Sigmoid colon (tissue), 4 donors: ENCODE measurements around the gene SP140L.

ENCODE experiments used
- EP300 ChIP-seq, 4 donors: sonication (generic); formaldehyde crosslinking; IDR thresholded peaks; one replicate each; pipeline ENCODE4 v1.6.1; 2017; ENCODE audit warnings: antibody characterized with exemption in 4 of 4
- POLR2A ChIP-seq, 2 donors: fragments of 450-650 bp; IDR thresholded peaks; one replicate each; pipeline ENCODE4 v1.6.1; 2016; ENCODE audit warnings: antibody characterized with exemption in 2 of 2, mild to moderate bottlenecking in 2 of 2, moderate library complexity in 2 of 2
- TF ChIP-seq, protein P1 (sequence below), 4 experiments: fragments of 450-650 bp in 3 of 4; fragments of 200-600 bp in 1 of 4; IDR thresholded peaks; one replicate each; pipeline ENCODE4 v1.5.1; 2016 to 2019; ENCODE audit warnings: antibody characterized with exemption in 4 of 4, mild to moderate bottlenecking in 3 of 4, moderate library complexity in 2 of 4

DNA sequence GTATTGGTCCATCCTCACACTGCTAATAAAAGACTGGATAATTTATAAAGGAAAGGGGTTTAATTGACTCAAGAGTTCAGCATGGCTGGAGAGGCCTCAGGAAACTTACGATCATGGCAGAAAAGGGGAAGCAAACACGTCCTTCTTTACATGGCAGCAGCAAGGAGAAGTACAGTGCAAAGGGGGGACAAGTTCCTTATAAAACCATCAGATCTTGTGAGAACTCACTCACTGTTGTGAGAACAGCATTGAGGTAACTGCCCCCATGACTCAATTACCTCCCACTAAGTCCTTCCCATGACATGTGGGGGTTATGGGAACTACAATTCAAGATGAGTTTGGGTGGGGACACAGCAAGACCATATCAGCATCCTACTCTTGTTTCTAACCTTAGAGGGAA is 126.0 kb downstream of the SP140L start:
- no peak for TF ChIP-seq POLR2A (IDR thresholded peaks at IDR 0.05)
- TF ChIP-seq, protein P1, sequence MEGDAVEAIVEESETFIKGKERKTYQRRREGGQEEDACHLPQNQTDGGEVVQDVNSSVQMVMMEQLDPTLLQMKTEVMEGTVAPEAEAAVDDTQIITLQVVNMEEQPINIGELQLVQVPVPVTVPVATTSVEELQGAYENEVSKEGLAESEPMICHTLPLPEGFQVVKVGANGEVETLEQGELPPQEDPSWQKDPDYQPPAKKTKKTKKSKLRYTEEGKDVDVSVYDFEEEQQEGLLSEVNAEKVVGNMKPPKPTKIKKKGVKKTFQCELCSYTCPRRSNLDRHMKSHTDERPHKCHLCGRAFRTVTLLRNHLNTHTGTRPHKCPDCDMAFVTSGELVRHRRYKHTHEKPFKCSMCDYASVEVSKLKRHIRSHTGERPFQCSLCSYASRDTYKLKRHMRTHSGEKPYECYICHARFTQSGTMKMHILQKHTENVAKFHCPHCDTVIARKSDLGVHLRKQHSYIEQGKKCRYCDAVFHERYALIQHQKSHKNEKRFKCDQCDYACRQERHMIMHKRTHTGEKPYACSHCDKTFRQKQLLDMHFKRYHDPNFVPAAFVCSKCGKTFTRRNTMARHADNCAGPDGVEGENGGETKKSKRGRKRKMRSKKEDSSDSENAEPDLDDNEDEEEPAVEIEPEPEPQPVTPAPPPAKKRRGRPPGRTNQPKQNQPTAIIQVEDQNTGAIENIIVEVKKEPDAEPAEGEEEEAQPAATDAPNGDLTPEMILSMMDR (IDR thresholded peaks at IDR 0.05) = no peak
- TF ChIP-seq EP300 (IDR thresholded peaks at IDR 0.05) = no peak
